Mononuclear cell (primary cell): Measurements from ENCODE around the gene IL20RB. TPM values are rescaled to one million over a fixed set of nuclear protein-coding genes. Genes with fewer than 3 reads are reported as not detected.

Experiments
- H3K27me3 ChIP-seq: 2 replicates; pipeline ENCODE4 v1.6.0; 2011; ENCODE audit warnings: low read length, control low read depth; ENCODE audit not compliant: insufficient read depth
- H3K4me1 ChIP-seq: 2 replicates; pipeline ENCODE4 v1.5.1; 2011; ENCODE audit warnings: mild to moderate bottlenecking, low read length, control low read depth; ENCODE audit not compliant: insufficient read depth
- H3K4me3 ChIP-seq: 2 replicates; pipeline ENCODE4 v1.5.1; 2011; ENCODE audit warnings: mild to moderate bottlenecking, low read length, moderate library complexity
- H3K9me3 ChIP-seq: 2 replicates; pipeline ENCODE4 v1.5.1; 2011; ENCODE audit warnings: low read depth, mild to moderate bottlenecking, control low read depth, low read length
- total RNA-seq: library from RNA; depleted of rRNA; stranded (reverse); fragments of >200 nt; gene quantifications from one replicate; pipeline ENCODE4 v1.2.3, GENCODE V29; 2012

The IL20RB gene
- total RNA-seq, 1 donor: 0.94 TPM

DNA sequence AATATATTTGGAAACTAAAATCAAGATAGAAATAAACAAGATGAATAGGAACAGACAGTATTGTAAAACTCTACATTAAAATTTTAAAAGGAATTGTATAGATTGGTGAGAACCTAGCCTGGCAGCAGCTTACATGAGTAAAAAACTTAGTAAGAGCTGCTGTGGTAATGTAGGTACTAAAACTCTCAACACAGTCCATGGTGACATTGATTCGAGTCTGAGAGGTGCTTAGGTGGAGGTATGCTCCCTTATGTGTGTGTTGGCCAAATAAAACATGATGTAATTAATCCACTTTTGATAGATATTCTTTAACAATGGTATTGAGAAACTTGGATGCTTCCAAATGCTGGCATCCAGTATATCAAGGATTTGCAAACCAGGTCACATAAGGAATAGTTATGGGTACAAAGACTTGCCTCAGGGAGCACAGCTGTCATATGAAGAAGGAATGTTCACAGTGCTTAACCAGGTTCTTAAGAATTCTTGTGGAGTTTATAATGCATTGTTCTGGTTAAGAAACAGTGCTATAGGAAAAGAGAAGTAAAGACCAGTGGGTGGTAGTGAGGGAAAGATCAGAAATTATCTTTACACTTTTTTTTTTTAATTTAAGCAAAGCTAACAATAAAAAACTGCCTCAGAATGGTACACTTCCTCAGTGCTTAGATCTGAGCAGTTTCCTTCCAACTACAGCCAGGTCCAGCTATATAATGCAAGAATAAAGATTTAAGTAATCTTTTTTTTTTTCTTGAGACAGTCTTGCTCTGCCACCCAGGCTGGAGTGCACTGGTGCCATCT is 24.6 kb upstream of the IL20RB start:
- no peak overlapping the region for H3K4me3 ChIP-seq

DNA sequence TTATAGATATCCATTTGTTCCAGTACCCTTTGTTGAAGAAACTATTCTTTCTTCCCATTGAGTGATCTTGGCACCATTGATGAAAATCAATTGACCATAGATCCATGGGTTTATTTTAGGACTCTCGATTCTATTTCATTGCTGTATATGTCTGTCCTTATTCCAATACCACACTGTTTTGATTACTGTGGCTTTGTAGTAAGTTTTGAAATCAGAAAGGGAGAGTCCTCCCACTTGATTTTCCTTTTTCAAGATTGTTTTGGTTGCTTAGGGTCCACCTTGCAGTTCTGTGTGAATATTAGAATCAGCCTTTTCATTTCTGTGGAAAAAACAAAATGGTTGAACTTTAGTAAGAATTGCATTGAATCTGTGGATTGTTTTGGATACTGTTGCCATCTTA is 20.6 kb upstream of the IL20RB start:
- no peak overlapping the region for H3K4me3 ChIP-seq
- no peaks in the 10 kb centered on the region for H3K27me3 ChIP-seq
- H3K9me3 ChIP-seq: peaks cover 4% of the 10 kb centered on the region
- H3K4me1 ChIP-seq: peaks cover 33% of the 10 kb centered on the region

More for the DNA sequence above, 24.6 kb upstream of the IL20RB start:
- H3K9me3 ChIP-seq: peaks cover 4% of the 10 kb centered on the region
- no peaks in the 10 kb centered on the region for H3K27me3 ChIP-seq
- peaks cover 26% of the 10 kb centered on the region for H3K4me1 ChIP-seq

DNA sequence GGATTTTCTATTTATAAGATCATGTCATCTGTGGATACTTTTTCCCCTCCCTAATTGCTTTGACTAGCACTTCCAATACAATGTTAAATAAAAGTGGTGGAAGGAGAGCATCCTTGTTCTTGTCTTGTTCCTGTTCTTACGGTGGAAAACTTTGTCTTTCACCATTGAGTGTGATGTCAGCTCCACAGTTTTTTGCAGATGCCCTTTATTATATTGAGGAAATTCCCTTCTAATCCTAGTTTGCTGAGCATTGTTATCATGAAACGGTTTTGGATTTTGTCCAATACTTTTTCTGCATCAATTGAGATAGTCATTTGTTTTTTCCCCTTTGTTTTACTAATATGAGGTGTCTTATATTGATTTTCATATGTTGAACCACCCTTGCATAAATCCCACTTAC is 19.9 kb upstream of the IL20RB start:
- Histone ChIP-seq H3K4me1 (peaks cover 38% of the 10 kb centered on the region), H3K4me3 (no peak overlapping the region), H3K9me3 (peaks cover 4% of the 10 kb centered on the region), H3K27me3 (no peaks in the 10 kb centered on the region)

DNA sequence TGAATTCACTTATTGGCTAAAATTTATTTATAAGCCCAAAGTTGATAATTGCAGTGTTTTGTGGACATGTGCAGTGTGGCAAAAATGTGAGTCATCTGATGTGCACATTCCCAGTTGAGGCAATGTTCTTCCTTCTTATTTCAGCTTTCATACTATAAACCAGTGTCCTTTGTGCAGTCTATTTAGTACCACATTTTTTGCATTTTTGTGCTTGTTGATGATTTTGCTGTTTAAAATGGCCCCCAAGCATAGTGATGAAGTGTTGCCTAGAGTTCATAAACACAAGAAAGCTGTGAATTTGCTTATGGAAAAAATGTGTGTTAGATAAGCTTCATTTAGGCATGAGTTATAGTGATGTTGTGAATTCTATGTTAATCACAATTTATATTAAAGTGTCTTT is 19.4 kb upstream of the IL20RB start:
- H3K4me1 ChIP-seq: peaks cover 38% of the 10 kb centered on the region
- peaks cover 4% of the 10 kb centered on the region for H3K9me3 ChIP-seq
- H3K27me3 ChIP-seq: no peaks in the 10 kb centered on the region
- no peak overlapping the region for H3K4me3 ChIP-seq

DNA sequence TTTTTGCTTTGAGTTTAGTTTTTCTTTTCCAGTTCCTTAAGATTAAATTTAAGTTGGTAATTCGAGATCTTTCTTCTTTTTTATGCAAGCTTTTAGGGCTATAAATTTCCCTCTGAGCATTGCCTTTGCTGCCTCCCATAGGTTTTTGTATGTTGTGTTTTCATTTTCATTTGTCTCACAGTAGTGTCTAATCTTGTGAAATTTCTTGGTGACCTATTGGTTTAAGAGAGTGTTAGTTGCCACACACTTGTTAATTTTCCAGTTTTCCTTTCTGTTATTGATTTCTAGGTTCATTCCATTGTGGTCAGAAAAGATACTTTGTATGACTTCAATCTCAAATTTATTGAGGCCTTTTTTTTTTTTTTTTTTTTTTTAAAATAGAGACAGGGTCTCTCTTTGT is 18.3 kb upstream of the IL20RB start:
- H3K4me1 ChIP-seq: peaks cover 33% of the 10 kb centered on the region
- H3K9me3 ChIP-seq: peaks cover 4% of the 10 kb centered on the region
- H3K4me3 ChIP-seq: no peak overlapping the region
- no peaks in the 10 kb centered on the region for H3K27me3 ChIP-seq

DNA sequence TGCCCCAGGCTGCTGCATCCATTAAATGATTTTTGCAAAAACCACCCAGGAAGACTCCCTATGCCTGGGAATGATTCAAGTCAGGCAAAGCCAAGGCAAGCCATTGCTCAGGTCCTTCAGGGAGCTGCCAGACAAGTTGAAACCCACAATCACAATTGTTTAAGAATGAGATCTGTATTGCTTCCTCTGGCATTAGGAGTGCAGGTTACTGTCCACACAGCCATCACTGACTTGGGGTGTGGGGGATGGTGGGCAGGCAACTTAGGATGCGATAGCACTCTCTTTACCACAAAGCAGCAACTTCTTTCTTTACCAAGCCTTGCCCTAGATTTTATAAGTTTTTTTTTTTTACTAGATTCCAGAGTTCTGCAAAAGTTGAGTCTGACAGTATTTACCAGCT is 15.0 kb upstream of the IL20RB start:
- Histone ChIP-seq H3K4me1 (peaks cover 32% of the 10 kb centered on the region), H3K4me3 (no peak overlapping the region), H3K9me3 (no peaks in the 10 kb centered on the region), H3K27me3 (no peaks in the 10 kb centered on the region)

DNA sequence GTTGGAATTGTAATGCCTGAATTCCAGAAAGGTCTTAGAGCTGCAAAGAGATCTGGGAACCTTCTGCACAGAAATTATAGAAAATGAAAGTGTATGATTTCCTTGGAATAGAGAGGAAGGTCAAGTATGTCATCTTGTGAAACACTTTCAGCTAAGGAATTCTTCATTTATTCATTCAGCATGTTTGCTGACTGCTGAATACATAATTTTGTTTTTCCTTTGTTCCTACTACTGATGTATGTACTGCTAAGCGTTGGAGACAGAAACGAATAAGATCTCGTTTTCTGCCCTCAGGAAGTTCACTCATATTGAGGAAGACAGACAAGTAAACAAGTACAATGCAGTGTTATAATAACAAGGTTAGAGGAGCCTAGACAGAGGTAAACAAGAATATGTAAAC is 14.3 kb upstream of the IL20RB start:
- no peak overlapping the region for H3K4me3 ChIP-seq
- no peaks in the 10 kb centered on the region for H3K9me3 ChIP-seq
- peaks cover 25% of the 10 kb centered on the region for H3K4me1 ChIP-seq
- no peaks in the 10 kb centered on the region for H3K27me3 ChIP-seq

DNA sequence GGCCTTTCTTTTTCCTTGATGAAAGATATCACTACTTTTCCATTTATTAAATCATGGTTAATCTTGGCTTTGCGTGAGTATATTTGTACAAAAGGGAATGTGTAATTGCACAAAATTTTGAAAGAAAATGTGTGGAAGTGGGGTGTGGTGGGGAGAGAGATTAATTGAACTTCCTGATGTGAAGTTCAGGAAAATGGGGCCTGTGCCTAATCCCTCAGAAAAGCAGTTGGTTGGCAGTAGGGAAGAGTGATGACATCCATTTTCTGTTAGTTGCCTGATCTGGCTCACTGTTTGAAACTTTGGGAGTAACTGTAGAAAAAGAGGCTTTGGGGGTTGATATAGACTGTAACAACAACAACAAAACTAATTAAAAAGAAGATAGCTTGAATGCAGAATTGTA is 10.8 kb upstream of the IL20RB start:
- H3K27me3 ChIP-seq: no peaks in the 10 kb centered on the region
- peaks cover 14% of the 10 kb centered on the region for H3K4me1 ChIP-seq
- no peaks in the 10 kb centered on the region for H3K9me3 ChIP-seq
- H3K4me3 ChIP-seq: no peak overlapping the region

DNA sequence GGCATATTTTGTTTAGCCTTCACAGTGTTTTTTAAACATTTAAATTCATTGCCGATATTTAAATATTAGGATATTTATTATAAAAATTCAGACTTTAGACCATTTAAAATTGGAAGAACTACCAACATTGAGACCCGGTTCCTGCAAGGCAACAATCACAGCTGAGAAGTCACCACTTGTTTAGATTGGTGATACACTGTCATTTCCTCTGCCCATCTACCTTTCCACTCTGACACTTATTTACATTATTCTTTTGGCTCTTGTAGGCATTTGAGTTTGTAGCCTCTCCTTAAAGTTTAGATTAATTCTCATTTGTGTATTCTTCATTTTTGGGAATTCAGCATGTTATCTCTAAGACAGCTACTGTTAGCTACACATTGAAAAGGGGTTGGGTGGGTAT is 10.3 kb upstream of the IL20RB start:
- Histone ChIP-seq H3K4me3 (no peak overlapping the region), H3K9me3 (no peaks in the 10 kb centered on the region), H3K27me3 (no peaks in the 10 kb centered on the region), H3K4me1 (peaks cover 13% of the 10 kb centered on the region)

DNA sequence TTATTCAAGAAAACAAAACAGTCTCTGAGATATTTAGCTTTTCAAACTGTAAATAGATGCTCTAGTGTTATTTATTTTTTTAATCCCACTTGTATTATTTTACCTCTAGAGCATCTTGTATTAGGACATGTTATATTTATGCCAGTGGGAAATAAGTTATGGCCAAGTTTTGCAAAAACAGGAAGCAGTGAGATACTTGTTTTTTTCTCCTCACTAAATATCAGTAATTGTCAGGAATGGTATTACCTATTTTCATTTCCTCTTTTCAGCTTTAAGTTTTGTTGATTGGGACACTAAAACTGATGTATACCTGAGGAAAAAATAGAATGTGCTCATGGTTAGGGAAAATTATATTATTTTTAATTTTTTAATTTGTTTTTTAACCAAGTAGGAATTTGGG is 8.6 kb upstream of the IL20RB start:
- Histone ChIP-seq H3K4me3 (no peak overlapping the region), H3K4me1 (peaks cover 3% of the 10 kb centered on the region), H3K9me3 (no peaks in the 10 kb centered on the region), H3K27me3 (no peaks in the 10 kb centered on the region)

DNA sequence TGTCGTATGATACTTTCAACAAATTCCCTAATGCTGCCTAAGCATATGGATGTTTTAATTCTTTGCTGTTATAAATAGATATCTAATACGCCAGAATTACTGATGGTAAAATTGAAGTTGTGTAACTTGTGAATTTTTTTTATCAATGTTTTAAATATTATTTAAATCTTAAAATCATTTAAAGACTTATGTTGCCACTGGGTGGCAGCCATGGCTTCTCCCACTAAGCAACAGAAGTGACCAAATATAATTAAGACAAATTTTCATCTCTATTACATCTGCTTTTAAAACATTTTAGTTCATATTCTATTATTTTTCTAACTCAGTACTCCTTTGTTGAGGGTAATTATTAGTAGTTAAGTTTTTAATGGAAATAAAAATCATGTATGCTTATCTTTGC is 8.1 kb upstream of the IL20RB start:
- peaks cover 3% of the 10 kb centered on the region for H3K4me1 ChIP-seq
- H3K4me3 ChIP-seq: no peak overlapping the region
- no peaks in the 10 kb centered on the region for H3K27me3 ChIP-seq
- H3K9me3 ChIP-seq: no peaks in the 10 kb centered on the region

DNA sequence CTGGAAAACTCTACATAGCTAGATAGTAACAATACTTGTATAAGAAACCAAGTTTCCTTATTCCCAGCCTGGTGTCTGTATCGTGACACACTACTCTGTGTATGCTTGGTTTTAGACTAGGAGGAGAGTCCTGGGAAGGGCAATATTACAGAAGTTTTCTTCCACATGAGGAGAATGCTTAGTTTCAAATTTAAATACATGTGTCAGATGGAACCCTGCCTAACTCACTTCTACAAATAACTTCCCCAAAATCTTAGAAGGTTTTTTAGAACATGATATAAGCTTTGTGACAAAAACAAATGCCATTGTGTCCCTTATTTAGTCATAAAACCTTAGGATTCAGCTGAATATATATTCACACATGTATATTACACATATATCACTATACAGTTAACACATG is 7.2 kb upstream of the IL20RB start:
- no peaks in the 10 kb centered on the region for H3K27me3 ChIP-seq
- no peak overlapping the region for H3K4me3 ChIP-seq
- peaks cover 6% of the 10 kb centered on the region for H3K4me1 ChIP-seq
- H3K9me3 ChIP-seq: no peaks in the 10 kb centered on the region

DNA sequence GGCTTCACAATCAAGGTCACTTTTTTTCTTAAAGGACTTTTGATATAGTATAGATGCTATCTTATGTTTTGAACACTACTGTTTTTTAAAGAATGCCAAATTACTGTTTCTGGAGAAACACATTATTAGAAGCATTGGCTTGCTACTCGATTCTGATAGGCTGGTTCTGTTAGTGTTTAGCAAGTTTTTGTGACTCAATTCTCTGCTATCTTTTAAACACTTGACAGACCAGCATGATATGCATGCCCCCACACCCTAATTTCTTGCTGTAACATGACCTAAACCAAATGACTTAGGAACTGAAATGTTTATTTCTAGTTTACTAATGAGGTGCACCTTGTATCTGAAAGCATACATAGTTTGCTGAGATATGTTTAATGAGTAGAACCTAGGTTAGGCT is 5.5 kb upstream of the IL20RB start:
- no peaks in the 10 kb centered on the region for H3K27me3 ChIP-seq
- H3K4me1 ChIP-seq: peaks cover 6% of the 10 kb centered on the region
- H3K4me3 ChIP-seq: no peak overlapping the region
- H3K9me3 ChIP-seq: no peaks in the 10 kb centered on the region

DNA sequence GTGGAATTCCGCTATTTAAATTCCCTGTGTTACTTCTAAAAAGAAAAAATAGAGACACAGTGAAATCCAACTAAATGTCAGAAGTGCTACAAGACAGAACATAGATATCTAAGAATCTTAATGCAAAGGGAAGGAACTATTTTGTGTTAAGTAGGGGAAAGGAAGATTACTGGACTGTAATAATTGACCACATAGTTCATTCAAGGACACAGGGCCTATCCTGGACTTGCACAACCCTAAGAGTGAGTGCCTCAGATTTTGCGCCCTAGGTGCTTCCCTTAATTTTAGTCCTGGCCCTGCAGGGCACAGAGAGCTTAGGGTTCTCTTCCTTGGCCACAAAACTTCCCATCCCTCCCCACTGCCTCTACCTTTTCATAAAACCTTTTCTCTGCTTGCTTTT is 3.5 kb upstream of the IL20RB start:
- Histone ChIP-seq H3K4me3 (no peak overlapping the region), H3K9me3 (no peaks in the 10 kb centered on the region), H3K4me1 (peaks cover 6% of the 10 kb centered on the region), H3K27me3 (no peaks in the 10 kb centered on the region)

DNA sequence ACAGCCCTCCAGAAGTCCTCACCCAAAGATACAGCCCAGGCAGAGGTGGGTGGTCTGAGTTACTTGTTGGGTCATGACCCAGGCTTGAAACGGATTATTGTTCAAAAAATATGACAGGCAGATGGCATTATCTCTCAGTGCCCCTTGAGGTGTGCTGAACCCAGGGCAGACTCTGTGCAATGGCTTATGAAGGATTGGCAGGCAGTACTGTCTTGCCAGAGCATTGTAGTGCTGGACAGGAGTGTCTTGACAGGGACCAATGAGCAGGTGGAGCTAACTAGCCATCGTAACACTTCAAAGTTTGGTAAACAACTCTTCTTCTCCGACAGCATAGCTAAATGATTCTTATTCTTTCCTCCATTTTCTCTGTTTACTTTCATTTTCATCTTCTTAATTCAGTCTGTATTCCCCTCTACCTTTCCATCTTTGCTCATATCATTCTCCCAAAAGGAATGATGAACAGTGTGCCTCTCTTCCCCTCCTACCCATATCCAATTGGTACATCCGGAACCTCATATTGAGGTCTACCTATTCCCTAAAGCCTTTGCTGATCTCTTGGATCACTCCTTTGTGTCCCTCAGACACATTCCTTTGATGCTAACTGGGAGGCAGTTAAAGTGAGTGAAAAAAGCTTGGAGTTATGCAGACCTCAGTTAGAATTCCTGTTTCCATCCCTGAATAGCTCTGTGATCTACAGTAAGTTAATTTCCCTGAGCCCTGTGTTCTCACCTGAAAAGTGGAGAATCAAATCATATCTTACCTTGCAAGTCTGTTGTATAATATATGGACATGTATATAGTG is 2.6 kb upstream of the IL20RB start:
- Histone ChIP-seq H3K4me1 (peaks cover 6% of the 10 kb centered on the region), H3K4me3 (no peak overlapping the region), H3K27me3 (no peaks in the 10 kb centered on the region), H3K9me3 (no peaks in the 10 kb centered on the region)

DNA sequence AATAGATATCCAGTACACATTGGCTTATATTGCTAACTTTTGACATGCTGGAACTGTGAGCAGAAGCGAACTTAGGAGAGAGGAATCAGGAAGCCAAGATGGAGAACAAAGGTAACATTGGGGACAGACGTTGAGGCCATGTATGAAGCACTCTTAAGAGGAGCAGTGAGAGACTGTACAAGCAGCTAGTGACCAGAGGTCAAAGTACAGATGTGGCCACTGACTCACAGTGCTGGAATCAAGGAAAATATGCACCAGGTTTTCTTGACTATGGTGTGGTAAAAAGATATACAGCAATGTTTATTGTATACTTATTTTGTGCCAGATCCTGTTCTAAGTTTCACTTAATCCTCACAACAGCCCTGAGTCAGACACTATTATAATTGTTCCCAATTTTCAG is 2.0 kb upstream of the IL20RB start:
- no peaks in the 10 kb centered on the region for H3K27me3 ChIP-seq
- H3K4me3 ChIP-seq: no peak overlapping the region
- H3K4me1 ChIP-seq: peaks cover 3% of the 10 kb centered on the region
- H3K9me3 ChIP-seq: no peaks in the 10 kb centered on the region
